Middle frontal gyrus (tissue), 1 donor: Measurements from ENCODE around the gene HIBADH.
A peak's percentile ranks its signal among the peaks of the same experiment; 100 is the strongest.
"Not testable (repeated sequence)": the region's sequence is repeated elsewhere in the genome, so short reads cannot be mapped to it uniquely, and the experiment has no call there.

Source experiments
- DNase-seq: peaks from one replicate; pipeline ENCODE4 v3.0.0-alpha.2; 2015; ENCODE audit warnings: low spot score; ENCODE audit errors: extremely low spot score

HIBADH gene

DNA sequence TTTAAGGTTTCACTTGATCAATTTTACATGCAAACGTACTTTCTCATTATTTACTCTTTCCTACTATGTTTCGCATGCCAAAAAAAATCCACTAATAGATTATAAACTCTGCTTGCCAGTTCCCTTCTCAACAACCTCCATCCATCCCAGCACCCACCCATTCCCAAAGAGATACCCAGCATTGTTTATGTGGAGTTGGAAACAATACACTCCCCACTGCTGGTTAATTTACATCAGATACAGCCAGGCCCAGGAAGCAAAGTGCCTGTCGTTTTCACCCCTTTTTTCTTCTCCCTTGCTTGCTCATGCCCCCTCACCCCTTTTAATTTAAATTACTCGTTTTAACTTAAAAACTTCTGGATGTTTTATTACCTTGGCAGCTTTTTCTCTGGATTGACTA, 59.9 kb downstream of the HIBADH start:
- no peak for DNase-seq

DNA sequence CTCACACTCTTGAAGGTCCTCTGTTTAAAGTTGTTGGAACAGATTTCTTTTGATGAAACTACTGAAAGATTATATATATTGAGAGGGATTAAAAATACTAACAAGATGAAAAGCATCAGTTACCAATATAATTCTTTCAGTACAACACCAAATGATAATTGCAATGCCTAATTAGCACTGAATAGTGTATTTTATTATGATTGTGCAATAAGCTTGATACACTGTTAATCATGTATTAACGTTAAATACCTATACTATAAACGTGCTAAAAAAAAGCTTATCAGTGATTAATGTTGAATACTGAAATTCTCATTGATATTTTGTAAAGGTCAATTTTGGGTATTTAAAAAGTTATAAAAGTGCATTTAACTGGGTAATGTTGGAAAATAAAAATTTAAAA, 61.5 kb downstream of the HIBADH start:
- DNase-seq, result no peak

DNA sequence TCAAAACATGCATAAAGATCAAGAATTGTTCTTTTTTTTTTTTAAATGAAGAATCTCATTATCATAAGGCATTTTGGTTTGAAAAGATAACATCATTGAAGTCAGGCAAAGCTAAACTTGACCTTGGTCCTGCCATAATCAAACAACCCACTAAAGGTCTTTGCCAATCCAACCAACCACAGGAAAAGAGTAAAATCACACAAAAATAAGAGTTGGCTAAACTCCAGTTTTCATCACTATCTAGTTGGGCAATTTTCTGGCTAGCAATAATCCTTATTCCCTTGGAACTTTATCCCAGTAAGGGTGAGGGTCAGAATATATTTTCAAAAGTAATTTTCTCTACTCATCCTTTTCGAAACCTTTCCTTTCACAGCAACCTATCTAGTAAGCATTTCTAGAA, 62.4 kb downstream of the HIBADH start:
- DNase-seq, result no peak

DNA sequence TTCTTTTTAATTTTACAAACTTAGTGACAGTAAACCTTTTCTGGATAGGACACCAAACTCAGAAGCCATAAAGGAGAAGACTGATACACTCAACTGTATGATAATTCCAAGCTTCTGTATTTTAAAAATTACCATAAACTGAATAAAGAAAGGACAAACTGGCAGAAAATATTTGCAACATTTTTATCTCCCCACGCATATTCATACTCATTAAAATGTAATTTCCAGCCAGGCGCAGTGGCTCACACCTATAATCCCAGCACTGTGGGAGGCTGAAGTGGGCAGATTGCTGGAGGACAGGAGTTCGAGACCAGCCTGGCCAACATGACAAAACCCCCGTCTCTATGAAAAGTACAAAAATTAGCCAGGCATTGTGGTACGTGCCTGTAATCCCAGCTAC, 67.7 kb downstream of the HIBADH start:
- DNase-seq, result no peak

DNA sequence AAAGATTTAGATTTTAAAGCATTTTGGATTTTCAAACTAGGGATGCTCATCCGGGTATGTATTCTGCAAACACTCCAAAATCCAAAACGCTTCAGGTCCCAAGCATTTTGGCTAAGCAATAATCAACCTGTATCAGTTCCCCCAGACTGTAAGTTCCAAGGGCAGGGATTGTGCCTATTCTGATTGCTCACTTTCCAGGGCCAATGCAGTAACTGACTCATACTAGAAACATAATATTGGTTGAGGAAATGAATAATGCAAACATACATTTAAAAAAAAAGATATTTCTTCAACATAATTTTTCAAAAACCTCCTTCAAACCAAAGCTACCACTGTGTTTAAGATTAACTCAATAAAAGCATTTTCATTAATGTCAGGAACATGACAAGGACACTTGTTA, 69.5 kb downstream of the HIBADH start:
- no peak for DNase-seq

DNA sequence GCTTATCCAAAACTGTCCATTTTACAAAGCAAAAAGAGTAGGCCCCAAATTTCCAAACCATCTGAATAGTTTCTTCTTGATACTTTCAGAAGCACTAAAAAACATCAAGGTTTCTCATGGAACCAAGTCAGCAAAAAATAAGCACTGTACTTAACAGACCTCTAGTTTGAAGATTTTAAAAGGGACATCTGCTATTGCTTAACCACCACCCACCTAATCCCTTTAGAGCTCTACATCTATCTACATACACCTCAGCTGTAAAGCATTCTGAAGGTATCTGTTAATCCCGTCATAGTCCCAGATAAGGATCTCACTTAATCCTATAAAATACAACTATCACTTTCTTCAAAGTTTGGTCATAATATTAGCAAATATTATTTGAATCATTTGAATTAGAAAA, 72.3 kb downstream of the HIBADH start:
- no peak for DNase-seq

DNA sequence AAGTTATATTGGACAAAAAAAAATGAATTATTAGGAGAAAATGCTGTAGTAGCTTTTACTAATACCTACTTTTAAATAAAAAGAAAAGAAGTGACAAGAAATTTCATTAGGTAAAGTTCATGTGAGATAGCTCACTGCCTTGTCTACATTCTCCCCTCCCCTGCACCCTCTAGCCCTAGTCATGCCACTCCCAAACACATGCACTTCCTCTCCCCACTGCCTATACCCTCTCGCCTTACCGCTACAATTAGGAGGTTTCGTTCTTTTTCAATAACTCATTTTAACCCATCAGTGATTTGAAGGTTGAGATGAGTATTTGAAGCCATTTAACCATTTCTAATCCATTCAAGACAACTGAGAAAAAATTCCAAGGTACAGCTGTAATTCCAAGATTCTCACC, 75.3 kb downstream of the HIBADH start:
- no peak for DNase-seq

DNA sequence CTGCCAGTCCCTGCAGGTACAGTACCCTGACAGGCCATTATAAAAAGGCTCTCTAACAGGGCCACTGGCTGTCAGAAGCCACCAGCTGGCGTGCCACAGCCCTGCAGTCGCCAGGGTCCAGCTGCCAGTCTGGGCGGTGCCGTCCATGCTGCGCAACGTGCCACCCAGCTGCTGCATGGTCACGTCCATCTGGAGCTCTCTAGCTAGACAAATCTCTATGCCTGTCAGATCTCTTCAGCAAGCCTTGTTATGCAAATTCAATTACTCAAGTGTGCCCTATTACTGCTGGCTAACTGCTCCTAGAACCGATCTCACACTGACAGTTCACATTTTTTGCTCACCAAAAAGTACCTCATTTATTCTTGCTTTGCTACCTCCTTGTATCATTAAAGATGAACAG, 75.9 kb downstream of the HIBADH start:
- no peak for DNase-seq

DNA sequence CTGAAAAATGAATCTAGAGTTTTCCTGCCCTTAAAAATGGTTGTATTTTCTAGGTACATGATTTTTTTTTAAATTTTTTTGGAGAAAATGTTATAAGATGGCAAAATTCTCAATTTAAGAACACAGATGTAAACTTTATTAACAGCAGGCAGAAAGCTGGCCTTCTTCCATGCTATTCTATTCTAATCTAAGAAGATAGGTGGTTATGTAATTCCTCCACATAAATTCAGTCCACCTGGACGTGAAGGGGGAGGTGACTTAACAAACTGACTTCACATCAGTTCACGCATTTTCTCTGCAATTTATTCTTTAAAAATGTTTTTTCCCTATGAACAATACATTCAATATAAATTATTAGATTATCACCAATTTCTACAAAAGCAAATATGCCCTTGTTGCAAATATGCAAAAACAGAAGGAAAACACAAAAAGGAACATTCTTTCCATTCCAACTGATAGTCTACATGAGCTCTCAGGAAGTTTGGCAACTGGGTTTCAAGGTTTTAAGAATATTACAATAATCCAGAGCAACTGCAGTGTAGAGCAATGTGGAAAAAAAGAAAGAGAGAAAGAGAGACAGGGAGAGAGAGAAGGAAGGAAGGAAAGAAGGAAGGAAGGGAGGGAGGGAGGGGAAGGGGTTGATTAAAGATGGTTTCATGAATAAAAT, 76.8 kb downstream of the HIBADH start:
- no peak for DNase-seq

DNA sequence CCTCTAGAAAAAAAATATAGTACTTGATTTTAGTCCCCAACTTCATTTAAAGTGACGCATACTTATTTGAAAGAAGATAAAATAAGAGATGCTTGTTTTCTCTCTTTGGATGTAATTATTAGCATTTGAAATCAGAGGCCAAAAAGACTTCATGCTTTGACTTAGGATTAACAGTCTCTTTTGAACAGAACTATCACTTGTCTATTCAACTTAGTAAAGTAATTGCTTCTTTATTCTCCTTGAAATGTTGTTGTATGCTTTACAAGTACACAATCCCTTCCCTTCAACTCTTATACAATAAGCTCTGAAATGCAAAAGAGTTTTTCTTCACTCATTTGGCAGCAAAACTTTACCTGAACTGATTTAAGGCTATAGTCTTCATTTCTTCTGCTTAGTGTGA, 80.8 kb downstream of the HIBADH start:
- no peak for DNase-seq

DNA sequence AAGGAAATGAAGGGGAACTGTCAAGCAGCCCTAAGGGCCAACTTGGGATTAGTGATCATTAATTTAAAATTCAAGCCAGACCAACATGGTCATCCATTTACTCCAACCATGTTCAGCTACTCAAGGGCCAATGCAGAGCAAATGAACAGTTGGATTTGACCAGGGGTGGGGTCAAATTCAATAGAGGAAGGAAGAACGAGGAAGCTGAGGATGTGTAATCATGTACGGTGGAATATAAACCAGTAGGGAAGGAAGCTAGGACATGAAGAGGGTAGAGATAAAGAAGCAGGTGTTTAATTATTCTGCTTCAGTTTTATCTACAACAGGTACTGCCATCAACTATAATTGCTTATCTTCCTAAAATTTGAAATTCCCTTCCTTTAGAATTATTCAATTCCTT, 81.6 kb downstream of the HIBADH start:
- no peak for DNase-seq

DNA sequence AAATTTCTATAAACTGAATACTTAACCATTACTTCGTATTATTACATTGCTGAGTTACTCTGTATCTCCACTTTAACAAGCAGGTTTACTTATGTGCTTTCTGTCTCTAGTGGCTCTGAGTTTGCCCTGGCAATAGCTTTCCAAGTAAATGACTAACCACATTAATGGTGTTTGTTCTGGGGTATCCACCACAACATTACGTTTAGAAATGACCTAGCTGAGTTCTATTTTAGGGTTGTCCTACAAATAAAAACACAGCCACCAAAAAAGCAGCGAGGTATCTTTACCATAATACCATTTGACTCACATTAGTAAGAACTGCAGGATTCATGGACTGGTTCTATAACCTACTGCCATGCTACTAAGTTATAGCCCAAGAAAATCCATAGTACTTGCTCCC, 83.1 kb downstream of the HIBADH start:
- no peak for DNase-seq

DNA sequence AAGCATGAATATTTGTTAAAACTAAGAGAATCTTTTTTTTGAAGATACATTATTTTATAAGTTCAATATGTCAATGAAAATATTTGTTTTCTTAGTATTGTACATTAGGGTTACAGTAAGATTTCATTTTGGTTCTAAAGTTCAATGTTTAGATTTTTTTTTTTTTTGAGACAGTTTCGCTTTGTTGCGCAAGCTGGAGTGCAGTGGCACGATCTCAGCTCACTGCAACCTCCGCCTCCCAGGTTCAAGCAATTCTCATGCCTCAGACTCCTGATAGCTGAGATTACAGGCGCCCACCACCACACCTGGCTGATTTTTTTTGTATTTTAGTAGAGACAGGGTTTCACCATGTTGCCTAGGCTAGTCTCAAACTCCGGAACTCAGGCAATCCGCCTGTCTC, 84.5 kb downstream of the HIBADH start:
- DNase-seq, result not testable (repeated sequence)

DNA sequence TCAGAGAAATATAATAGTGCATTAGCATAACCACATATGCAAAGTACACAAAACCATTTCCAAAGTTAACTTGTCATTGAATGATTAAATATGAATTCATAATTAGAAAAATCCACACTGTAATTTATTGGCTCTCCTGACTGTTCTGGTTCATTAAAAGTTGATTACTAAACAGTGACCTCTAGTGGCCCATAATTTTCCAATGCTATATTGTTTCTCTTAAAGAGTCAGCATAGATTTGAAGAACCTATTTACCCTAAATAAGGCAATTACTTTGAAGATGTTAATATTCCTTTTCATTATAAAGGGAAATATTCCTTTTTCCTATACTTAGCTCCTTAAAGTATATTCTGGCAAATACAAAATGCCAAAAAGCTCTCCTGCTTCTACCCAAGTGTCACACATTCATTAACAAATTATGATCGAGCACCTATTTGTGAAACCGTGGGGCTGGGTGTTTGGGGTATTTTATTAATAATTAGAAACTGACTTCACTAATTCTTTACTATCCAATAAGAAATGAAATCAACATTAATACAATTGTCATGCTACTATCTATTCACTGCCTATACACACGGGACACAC, 86.2 kb downstream of the HIBADH start:
- DNase-seq, result peak; percentile 35

DNA sequence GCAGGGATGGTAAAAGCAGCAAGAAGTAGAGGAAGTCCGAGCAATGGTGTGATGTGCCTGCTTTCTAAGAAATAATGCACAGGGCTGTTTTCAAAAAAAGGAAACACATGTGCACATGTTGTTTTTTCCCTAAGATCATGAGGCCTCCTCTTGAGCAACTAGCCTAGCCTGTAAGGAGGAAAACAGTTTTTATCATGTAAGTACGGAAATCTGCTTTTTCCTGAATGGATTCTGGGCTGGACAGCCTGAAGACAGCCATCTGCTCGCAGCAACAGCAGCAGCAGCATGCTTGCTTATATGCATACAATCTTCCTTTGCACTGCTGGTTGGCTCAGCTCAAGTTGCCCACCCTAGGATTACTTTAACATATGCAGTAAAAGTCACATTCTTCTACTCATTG, 87.1 kb downstream of the HIBADH start:
- DNase-seq, result no peak

DNA sequence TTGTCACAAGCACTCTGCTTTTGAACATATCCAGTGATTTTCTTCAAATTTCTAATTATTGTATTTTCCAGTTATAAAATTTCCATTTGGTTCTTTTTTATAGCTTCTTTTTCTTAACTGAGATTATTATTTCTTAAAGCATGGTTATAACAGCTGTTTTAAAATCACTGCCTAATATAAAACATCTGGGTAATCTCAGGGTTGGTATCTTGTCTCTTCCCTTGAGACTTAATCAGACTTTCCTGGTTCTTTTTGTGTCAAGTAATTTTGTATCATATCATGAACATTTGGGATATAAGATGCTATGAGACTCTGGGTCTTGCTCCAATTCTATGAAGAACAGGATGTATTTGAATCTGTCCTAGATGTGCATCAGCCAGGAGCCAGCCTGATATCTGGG, 93.6 kb downstream of the HIBADH start:
- no peak for DNase-seq

DNA sequence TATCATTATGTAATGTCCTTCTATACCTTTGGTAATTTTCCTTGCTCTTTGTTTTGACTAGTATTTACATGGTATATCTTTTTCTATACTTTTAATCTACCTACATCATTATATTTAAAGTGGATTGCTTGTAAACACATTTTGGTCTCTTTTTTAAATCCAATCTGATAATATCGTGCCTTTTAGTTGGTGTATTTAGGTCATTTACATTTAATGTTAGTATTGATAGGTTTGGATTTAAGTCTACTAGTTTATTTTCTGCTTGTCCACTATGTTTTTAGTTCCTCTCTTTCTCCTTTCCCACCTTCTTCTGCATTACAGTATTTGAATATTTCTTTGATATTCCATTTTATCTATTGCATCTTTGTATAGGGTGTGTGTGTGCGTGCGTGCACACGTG, 95.4 kb downstream of the HIBADH start:
- DNase-seq, result no peak

DNA sequence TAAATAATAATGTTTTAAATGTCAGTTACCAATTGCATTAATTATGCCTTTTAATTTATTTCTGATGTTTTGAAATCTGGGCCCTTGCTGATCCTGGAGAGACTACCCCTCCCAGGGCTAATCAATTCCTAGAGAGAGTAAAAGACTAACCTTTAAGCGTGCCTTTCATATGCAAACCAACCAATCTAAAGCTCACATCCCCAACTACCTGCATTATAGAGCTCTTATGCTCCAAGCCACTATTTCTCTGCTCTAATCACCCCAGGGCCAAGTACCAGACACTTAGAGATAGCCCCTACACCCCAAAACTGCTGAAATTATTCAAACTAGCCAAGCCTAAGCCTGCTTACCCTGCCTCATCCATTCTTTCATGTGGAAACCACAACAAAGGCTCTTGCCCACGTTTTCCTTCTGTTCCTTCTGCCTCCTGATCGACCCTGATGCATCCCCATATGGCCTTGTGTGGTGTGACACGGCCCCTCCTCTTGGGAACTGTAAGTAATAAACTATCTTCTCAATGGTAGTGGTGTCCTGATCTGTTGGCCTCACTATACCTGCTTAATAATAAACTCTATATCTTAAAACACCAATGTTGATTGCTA, 97.7 kb downstream of the HIBADH start:
- DNase-seq, result no peak

DNA sequence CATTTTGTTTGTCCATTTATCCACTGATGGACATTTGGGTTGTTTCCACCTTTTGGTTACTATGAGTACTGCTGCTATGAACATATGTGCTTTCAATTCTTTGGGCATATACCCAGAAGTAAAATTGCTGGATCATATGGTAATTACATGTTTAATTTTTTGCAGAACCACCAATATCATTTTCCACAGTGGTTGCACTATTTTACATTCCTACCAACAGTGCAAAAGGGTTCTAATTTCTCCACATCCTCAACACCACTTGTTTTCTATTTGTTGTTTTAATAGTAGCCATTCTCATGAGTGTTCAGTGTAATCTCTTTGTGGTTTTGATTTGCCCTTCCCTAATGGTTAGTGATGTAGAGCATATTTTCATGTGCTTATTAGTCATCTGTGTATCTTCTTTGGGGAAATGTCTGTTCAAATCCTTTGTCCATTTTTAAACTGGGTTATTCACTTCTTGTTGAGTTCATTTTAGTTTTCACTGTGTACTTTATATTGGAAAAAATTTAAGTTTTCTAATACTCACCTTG, 101.9 kb downstream of the HIBADH start:
- no peak for DNase-seq

DNA sequence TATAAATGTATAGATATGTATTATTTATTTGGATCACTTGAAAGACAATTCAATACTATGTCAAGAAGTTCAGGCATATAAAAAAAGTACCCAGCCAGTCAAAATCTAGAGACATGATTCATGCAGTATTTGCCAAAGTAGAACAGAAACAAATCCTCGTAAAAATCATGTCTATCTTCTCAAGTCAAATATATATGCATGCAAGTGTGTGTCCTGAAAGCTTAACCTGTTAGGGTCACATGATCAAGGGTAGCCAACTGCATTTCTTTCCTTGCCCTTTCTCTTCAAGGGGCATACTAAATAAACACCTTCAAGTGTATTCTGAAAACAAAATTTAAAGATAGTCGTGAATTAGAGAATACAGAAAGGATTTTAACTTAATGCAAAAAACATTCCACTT, 107.0 kb downstream of the HIBADH start:
- no peak for DNase-seq

DNA sequence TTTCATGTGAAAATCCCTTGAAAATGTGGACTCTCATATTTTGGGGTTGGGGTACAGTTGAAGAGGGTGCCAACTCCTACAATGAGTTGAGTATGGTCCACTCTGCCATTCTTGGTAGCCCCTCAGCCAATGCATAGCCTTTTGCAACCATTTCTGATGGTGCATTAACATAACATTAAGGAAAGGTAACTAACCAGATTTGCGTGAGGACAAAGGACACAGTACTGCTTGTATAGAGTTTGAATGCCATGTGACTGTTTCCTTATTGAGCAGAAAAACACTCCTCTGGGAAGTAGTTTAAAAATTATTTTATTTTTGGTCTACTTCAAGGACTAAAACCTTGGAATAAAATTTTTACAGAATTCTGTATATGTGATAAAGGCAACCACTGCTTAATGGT, 107.9 kb downstream of the HIBADH start:
- DNase-seq, result no peak

DNA sequence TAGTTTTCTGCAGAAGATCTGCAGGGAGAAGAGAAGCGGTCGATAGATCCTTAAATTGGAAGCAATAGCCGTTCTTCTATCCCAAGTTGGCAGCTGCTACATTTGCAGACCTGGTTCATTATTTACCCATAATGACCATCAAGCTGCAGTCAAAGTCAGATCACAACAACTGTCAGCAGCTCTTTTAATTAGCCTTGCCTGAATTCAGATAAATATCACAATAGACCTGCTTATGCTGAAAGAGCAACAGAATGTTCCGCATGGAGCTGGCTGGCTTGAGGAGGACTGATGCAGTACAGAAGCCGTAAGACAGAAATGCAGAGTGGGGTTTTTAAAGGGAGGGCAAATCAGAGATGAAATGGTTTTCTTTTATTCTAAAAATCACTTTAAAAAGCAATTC, 109.4 kb downstream of the HIBADH start:
- DNase-seq, result no peak

DNA sequence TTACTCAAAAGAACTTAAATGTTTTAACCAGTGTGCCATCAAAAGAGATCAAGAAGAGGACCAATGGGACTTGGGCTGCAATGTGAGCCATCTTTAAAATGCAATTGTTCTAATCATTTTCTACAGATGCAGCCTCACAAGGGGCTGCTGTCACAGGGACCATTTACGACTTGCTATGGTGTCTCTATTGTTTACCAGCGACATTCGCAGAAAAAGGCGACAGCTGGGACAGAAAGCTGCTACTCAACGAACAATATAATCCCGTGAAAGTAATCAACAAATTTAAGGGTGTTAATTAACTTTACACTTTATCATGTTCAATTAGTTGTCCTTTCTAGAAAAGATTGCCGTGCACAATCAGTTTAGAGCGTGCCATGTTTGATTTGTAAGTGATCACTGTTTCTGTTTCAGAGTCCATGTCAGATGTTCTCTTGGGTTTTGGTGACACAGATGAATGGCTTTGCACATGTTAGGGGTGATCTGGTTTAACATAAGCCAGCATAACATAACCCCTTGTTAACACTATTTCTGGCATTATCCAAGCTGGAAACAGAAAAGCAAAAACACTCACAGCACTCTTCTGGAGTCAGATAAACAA, 110.8 kb downstream of the HIBADH start:
- no peak for DNase-seq
